Fibroblast of upper back skin (primary cell): Measurements from ENCODE around the gene FAM114A1.
"Not testable (repeated sequence)": the region's sequence is repeated elsewhere in the genome, so short reads cannot be mapped to it uniquely, and the experiment has no call there.

Experiments used
- DNase-seq: peaks from one replicate; pipeline ENCODE4 v3.0.0-alpha.2; 2013

The FAM114A1 gene

DNA sequence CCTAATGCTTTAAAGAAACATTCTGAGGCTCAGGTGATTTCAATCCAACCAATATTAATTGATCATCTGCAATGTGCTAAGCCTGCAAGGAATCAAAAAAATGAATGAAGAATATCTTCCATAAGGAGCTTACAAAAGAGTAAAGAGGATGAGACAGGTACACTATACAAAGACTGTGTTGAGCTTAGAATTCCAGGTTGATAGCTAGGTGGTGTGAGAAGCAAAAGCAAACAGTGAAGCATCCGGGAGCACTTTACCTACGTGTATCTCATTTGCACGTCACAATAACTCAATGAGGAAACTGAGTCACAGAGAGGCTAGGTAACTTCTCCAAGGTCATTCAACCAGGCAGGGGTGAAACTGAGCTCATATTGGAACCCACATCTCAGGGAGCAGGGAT lies 37.1 kb downstream of the FAM114A1 start:
- DNase-seq: no peak

DNA sequence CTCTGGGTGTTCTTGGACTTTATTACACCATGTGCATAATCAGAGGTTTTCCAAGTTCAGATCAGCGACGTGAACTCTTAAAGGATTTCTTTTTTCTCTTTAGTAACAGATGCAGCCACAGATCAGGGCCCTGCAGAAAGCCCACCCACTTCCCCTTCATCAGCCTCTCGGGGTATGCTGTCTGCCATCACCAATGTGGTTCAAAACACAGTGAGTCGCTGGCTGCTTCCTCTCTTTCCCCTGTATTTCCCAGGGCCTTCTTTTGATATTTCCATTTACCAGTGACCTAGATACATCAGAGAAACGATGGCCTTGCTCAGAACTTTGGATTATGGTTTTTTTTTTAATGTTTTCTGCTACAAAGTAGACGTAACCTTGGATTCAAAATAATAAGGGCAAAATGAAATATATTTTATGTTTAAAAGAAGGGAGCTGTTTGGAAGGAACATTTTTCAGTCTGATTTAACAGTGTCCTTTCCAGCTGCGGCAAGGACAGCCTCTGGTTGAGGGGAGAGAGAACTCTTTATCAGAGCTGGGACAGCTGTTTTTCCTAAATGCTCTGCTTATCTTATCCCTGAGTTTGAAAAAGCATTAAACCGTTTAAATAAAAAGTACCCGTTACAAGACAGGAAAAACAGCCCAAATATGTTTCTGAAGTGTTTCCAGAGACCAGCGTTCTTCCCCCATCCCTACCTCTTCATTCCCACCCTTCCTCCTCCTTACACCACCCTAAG lies 38.2 kb downstream of the FAM114A1 start:
- DNase-seq: no peak

- no peak for DNase-seq
Observed at GRCh38 chr4:38907696-38908270, 40.2 kb downstream of the FAM114A1 start.

DNA sequence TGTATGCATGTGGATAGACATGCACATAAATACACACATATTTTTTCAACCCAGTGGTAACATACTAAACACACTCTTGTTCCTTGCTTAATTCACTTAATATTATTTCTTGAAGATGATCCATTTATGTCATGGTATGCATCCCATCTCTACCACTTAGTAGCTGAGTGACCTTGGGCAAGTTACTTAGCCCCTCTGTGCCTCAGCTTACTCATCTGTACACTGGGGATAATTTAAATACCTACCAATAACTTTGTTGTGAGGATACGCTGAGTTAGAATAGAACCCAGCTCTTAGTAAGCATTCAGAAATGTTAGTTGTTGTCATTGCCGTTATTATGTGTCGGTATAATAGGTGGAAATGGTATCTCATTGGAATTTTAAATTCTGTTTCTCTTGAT lies 41.4 kb downstream of the FAM114A1 start:
- no peak for DNase-seq

GRCh38 chr4:38911257-38911656 lies 43.7 kb downstream of the FAM114A1 start:
- no peak for DNase-seq

- no peak for DNase-seq
Observed at GRCh38 chr4:38914854-38915253, 47.2 kb downstream of the FAM114A1 start.

DNA sequence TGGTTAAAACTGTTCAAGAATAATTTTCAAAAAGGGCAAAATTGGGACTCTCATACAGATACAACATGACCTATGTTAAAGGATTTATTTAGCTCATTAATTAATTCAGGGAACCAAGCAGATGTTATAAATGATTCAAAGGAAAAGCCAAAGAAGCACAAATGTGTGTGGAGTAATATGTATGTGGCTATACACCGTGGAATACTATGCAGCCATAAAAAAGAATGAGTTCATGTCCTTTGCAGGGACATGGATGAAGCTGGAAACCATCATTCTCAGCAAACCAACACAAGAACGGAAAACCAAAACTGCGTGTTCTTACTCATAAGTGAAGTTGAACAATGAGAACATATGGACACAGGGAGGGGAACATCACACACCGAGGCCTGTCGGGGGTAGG lies 48.7 kb downstream of the FAM114A1 start:
- not testable (repeated sequence) for DNase-seq

DNA sequence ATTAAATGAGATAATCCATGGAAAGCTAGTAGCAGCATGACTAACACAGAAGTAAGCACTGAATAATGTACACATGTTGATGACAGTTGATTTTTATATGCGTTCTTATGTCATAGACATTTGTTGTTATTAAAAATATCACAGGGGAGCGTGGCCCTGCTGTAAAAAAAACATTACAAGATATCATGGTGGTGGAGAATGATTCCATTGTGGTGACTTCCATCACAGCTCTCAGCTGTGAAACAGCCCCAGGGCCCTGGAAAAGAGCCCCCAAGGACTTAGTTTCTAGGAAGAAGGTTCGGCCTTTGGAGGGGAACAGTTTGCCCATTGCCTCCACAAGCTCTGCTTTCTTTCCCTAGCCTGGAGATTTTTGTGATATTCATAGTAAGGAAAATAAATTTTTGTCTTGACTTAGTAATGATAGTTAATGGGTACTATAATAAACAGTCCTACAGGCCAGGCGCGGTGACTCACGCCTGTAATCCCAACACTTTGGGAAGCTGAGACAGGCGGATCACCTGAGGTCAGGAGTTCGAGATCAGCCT lies 49.9 kb downstream of the FAM114A1 start:
- DNase-seq: no peak

GRCh38 chr4:38919494-38919893 lies 51.9 kb downstream of the FAM114A1 start:
- DNase-seq: no peak

GRCh38 chr4:38920186-38920585 lies 52.6 kb downstream of the FAM114A1 start:
- peak; percentile 26 for DNase-seq

- DNase-seq: no peak
Observed at GRCh38 chr4:38920677-38921076, 53.1 kb downstream of the FAM114A1 start.

GRCh38 chr4:38921151-38921550 lies 53.5 kb downstream of the FAM114A1 start:
- DNase-seq: no peak

DNA sequence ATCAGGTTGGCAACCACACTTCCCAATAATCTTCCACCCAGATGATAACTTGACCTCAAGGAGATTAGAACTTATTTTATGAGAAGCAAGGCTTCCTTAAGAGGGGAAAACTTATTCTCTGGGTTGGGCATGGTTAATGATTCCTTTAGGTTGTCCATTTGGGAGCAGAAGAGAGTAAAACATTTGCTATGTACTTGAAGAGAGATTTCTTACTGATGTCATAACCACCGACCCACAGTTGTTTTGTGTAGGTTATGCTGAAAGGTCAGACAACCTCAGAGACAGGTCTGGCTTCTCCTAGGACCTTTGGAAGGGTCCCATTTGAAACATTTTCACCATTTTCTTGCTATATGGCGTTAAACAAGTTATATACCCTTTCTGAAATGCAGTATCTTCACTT lies 56.1 kb downstream of the FAM114A1 start:
- no peak for DNase-seq

GRCh38 chr4:38924353-38924752 lies 56.7 kb downstream of the FAM114A1 start:
- DNase-seq: no peak

DNA sequence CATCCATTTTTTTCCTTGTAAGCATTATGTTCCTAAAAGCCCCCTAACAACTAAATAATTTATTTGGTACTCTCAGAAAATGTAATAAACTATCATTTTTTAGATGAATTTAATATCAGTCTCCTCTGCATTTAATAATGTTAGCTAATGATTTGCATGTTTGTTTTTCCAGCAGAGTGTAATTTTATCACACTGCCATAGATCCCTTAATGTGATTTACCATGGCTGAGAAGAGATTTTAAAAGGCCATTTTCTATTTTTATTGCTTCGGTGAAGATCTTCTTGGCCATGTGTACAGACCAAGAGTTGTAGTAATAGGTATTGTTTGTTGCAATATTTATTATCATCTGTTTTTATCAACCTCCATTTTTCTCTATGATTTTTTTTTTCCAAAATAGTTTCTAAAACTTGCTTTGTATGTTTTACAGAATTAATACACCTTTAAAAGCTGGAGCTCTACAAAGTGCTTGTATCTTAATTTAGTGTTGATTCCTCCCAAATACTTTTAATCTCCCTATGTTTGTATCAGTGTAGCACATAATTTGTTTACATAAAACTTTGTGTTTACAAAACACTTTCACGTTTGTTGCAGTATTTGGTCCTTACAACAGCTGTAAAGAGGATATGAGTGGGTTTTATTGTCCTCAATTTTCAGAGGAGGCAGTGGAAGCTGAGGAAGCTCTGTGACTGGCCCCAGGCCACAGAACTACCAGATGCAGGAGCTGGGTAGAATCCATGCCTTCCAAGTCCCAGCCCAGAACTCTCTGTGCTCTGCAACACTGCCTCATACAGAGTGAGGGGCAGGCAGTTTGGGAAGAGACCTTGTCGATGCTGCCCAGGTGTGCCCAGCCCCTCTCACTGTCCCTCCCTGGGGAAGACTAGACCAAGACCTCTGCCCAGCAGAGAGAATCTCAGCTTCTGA lies 58.1 kb downstream of the FAM114A1 start:
- DNase-seq: no peak

DNA sequence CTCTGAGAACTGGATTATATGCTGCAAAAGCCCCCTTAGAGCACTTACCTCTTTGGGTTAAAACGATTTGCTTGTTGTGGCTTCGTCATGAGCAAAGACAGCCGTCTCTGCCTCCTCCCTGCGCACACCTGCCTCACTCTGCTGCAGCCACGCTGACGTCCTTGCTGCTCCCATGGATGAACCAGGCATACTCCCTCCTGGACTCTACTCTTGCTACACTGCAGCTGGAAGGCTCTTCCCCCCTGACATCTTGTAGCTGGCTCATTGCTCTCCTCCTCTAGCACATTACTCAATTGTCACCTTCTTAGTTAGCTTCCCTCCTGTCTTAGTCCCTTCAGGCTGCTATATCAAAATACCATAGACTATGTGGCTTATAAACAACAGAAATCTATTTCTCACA lies 59.3 kb downstream of the FAM114A1 start:
- DNase-seq: no peak

DNA sequence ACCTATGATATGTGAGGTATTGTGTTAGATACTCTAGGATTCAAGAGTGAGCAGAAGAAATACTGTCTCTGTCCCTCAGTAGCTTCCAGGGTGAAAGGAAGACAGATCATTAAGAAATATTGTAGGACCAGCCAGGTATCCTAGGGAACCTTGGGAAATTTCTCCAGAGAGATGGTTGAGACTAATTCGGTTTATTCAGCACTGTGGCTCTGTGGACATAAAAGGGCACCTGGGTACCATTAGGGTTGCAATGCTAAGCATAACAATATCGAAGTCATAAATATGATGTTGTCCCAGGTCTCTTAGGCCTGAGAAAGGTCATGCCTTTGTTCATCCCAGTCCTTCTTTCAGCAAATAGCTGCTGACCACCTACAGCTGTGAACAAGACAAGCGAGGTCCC lies 61.0 kb downstream of the FAM114A1 start:
- DNase-seq: no peak

GRCh38 chr4:38928974-38929373 lies 61.4 kb downstream of the FAM114A1 start:
- DNase-seq: no peak

DNA sequence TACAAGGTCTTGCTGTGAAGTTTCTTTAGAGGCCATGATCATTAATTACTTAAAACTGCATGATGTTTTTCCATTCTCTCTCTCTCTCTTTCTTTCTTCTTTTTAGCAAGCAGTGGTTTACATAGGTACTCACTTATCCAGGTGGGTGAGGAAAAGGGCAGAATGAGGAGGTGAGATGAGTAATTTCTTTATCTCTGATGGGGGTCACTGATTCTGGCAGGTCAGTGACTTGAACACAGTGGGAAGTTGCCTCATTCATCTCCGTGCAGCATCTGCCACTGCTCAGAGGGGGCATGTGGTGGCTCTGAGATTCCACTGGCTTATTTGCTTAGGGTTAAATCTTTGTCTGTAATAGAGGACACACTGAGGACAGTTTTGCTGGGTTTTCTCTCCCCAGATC lies 62.6 kb downstream of the FAM114A1 start:
- no peak for DNase-seq

- DNase-seq: no peak
Observed at GRCh38 chr4:38930707-38931106, 63.1 kb downstream of the FAM114A1 start.

GRCh38 chr4:38931125-38931524 lies 63.5 kb downstream of the FAM114A1 start:
- no peak for DNase-seq

DNA sequence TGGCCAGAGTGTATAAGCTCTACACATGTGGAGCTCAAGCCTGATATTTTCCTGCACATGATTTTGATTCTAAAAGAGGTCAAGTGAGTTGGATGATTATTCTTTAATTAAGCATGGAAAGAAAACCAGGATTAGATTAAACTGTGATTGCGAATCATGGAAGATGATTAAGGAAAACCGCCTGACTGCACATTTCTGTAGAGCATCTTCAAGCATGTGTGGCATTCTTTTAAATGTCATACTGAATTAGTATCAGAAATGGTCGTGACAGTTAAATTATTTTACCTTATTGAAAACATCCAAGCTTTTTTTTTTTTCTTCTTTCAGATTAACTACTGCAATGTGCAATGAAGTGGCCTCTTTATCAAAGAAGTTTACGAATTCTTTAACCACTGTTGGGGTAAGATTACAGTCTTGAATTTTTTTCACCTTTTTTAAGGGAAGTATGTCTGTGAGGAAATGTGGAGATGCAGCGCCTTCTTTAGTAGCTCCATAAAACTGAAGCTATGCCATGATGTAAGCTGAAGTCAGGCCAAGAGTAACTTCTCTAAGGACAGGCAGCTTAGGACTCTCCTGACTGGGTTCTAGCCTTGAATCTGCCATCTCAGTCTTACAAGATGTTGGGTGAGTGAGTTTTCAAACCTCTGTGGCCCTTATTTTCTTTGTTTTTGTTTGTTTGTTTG lies 67.9 kb downstream of the FAM114A1 start:
- no peak for DNase-seq

DNA sequence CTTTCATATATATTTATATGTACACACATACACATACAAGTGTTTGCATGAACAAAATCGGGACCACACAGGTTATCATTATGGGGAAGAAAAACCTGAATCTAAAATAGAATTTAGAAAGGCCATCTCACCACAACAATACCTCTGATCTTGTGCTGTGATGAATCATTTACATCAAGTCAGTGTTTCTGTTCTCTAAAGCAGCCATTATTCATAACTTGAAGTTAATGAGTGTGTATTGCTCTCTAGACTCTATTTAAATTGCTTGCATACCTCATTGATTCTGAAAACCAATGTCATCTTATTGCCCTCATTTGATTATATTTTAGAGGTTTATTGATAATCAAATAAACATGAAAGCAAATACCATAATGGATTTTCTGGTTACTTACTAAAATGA lies 71.6 kb downstream of the FAM114A1 start:
- no peak for DNase-seq
